Loucy (cell line): ENCODE results near the gene GZF1.

Source experiments
- CTCF ChIP-seq: fragments of 200-600 bp; sonication (generic); conservative IDR thresholded peaks from 2 replicates; pipeline ENCODE4 v1.5.1; 2014; ENCODE audit warnings: mild to moderate bottlenecking, antibody characterized with exemption, low read length
- EZH2phosphoT487 ChIP-seq: fragments of 200-600 bp; IDR thresholded peaks from 2 replicates; pipeline ENCODE4 v1.6.1; 2018; ENCODE audit warnings: antibody characterized with exemption, mild to moderate bottlenecking, moderate library complexity, borderline replicate concordance

GRCh38 chr20:23347791-23348190, 14.2 kb upstream of the GZF1 start:
- TF ChIP-seq CTCF (no peak), EZH2phosphoT487 (no peak)
